Colon (tissue), 2 donors: ENCODE results near the gene WASL.

ENCODE experiments used
- FAIRE-seq: peaks from 2 replicates; lab custom pipeline; 2012; peaks lifted over from hg19 to GRCh38; lab: Jason Lieb, UNC
- donor health status: control.
- donor health status: control.

The WASL gene

GRCh38 chr7:123690550-123690949 lies 58.3 kb downstream of the WASL start:
- no peak for FAIRE-seq

- FAIRE-seq = no peak
These were observed 59.6 kb downstream of the WASL start for GRCh38 chr7:123689250-123689649.

DNA sequence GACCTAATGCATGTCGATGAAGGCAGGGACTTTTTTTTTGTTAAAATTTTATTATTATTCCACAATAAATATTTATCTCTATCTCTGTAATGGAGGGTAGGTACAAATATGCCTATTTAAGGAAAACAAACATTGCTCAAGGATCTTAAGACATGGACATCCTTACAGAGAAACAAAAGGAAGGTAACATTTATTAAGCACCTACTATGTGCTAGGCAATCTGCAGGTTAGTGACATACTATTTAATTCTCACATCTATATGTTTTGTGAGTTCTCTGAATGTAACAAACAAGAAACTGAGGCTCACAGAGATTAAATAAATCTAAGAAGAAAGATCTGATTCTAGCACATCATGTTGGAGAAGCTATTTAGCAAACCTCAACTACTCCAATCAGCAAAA lies 61.1 kb downstream of the WASL start:
- no peak for FAIRE-seq

DNA sequence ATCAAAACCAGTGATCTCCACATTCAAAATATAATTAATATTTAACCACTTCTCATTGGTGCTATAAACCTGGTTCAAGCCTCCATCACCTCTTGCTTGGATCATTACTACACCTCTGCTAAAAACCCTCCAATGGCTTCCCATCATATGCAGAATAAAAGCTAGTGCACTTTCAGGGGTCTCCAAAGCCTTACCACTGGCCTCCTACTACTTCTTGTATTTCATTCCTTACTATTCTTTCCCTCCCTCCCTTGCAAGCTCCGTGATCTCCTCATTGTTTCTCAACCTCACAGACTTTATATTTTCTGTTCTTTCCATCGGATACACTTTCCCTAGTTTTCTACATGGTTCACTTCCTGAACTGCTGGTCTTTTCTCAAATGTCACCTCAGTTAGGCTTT lies 61.6 kb downstream of the WASL start:
- no peak for FAIRE-seq

DNA sequence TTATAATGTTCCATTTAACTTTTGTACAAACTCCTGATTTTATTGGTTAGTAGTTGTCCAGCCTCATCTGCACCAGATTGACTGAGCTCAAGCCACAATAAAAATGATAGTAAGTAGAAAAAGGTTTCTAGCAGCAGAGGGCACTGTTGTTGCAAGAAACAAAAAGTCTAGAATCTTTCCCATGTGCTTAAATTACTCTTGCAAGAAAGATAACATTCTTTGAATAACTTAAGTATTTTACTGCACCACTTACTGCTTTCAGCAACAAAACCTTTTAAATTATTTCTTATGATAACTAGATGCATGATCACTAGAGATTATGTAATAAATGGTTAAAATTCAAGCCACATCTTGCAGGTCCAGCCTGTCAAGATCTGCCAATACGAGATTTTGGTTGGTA lies 66.1 kb downstream of the WASL start:
- peak; percentile 92 for FAIRE-seq

DNA sequence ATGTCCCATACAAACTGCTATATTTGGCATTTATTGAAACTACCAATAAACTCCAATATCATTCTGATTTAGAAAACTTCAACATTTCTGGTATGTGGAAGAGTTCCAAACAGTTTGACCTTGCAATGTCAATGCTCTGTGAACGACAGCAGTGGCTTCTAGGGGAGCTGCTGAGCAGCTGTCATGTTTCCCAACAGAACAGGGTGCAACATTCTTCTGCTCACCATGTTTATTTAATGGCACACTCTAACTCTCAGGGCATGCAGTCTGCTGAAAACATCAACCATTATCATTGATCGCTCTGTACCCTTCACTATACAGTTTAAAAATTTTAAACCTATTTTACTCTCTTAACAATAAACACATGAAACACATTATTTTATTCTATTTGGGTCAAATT lies 67.2 kb downstream of the WASL start:
- no peak for FAIRE-seq

DNA sequence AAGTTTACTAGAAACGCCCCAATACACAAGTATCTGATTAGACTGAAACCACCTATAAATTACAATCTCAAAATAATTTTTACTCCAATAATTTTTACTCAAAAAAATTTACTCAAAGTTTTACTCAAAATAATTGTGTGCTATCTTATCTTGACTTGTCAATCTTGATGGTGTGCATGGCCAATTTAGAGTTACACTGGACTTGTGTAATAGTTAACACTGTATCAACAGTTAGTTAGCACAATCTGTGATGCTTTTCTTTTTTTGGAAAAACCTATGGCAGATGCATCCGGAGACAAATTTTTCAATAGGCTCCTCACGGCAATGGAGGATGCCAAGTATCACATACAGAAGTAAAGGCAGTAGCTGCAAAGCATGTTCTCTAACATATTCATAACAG lies 68.2 kb downstream of the WASL start:
- FAIRE-seq = no peak

- no peak for FAIRE-seq
These were observed 69.2 kb downstream of the WASL start for GRCh38 chr7:123679614-123680013.

- FAIRE-seq = no peak
These were observed 71.6 kb downstream of the WASL start for GRCh38 chr7:123677061-123677715.

- no peak for FAIRE-seq
These were observed 73.7 kb downstream of the WASL start for GRCh38 chr7:123675181-123675473.

DNA sequence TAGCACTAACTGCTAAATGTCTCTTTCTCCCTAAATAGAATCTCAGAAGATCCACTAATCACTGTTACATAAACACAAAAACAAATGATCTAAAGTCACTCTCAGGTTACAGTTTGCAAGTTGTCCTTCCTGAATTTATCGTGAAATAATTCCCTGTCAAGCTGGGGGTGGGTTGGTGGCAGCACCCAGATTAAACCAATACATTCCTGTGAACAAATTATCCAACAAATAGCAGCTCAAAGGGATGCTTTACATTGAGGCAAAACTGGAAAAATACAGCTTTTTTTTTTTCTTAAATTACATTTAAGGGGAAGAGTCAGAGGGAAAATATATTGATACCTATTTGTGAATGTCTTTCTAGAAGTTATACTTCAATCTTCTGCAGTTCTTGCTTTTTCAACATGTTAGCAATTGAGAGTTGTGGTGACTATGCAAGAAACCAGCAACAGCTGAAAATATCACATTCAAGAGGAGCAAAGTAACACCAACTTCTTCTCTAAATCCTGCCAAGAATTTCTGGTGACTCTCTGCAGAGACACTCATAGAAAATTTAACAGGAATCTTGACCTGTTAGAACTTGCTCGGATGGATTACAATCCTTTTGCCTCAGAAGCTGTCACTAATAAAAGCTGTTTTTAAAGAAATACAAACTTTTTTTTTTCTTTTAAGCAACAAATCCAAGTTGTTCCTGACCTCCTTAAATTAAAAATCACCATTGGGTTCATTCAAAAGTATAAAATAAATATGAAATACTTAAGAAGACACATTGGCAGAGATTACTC lies 74.2 kb downstream of the WASL start:
- FAIRE-seq = no peak

DNA sequence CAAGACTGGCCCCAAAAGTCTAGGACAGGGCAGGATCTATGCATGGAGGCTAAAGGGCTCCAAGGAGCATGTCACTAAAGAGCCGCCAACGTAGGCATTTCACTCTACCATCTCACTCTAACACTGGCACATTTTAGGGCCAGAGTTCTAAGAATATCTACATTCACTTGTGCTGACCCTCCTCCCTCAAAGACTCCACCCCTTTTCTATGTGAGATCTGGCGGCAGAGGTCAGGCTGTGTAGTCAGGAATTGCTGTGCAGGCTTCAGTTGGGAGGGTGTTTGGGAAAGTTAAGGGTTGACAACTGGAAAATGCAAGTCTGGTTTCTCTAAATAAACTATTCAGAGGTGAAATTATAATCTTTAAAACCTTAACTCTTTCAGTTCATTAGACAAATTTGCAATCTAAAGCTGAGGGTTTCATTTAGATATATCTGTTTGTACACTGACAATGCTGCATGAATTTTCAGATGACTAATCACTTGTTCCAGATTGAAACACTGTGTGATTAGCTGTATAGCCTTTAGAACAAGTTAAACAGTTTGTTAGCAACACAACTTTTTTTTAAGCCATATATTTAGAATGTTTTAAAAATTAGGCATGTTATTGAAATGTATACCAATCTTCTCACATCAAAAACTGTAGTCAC lies 74.9 kb downstream of the WASL start:
- no peak for FAIRE-seq

GRCh38 chr7:123673137-123673732 lies 75.6 kb downstream of the WASL start:
- FAIRE-seq = no peak

DNA sequence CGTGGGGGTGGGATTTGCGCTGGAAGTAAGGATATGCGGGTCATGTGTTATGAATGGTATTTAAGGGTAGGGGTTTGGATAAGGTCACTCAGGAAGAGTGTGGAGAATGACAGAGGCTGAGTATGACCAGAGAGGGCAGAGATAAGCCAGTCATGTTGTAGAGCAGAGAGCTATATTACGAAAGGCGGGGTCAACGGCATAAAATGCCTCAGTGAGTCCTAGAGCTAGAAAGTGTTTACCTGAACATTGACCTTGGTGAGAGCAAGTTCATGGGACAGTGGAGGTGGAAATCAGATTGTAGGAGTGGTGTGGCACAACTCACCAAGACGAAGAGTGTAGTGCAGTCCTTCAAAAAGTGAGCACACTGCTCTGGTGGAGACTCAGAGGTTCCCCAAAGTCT lies 79.3 kb downstream of the WASL start:
- no peak for FAIRE-seq

GRCh38 chr7:123666492-123666891 lies 82.3 kb downstream of the WASL start:
- no peak for FAIRE-seq

GRCh38 chr7:123665896-123666295 lies 82.9 kb downstream of the WASL start:
- no peak for FAIRE-seq

- no peak for FAIRE-seq
These were observed 83.6 kb downstream of the WASL start for GRCh38 chr7:123665157-123665556.

DNA sequence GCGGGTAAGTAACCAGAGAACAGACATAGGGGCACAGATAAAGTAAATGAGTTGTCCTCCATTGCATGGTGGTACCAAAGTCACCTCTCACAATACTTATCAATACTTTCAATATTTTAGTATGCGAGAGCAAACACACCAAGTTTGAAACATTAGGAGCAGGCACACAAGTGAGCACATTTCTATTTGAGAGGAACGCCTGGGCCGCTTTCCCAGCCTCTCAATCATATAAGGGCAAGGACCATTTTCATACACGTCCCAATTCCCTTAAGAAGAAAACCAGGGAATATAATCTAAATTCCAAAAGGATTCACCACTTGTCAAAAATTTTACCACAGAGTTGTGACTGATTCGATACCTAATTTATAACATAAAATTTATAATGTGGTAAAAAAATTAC lies 85.6 kb downstream of the WASL start:
- FAIRE-seq = no peak

GRCh38 chr7:123662755-123663154 lies 86.0 kb downstream of the WASL start:
- FAIRE-seq = no peak

DNA sequence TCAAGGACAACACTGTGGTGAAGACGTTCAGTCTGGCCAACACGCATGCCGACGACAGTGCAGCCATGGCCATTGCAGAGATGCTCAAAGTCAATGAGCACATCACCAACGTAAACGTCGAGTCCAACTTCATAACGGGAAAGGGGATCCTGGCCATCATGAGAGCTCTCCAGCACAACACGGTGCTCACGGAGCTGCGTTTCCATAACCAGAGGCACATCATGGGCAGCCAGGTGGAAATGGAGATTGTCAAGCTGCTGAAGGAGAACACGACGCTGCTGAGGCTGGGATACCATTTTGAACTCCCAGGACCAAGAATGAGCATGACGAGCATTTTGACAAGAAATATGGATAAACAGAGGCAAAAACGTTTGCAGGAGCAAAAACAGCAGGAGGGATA lies 86.5 kb downstream of the WASL start:
- no peak for FAIRE-seq

GRCh38 chr7:123661765-123662164 lies 87.0 kb downstream of the WASL start:
- FAIRE-seq = no peak

- FAIRE-seq = no peak
These were observed 88.1 kb downstream of the WASL start for GRCh38 chr7:123660514-123661354.
